GM21619 (cell line): ENCODE measurements around the gene RHOF.

ENCODE experiments used
- ATAC-seq: cut with Tn5 transposase; IDR thresholded peaks from one replicate; pipeline ENCODE4 v1.9.1; 2021; ENCODE audit not compliant: unreplicated experiment

Gene RHOF

GRCh38 chr12:121805171-121806008, 11.9 kb upstream of the RHOF start:
- ATAC-seq: no peak

- ATAC-seq: no peak
Observed at GRCh38 chr12:121804417-121805111, 11.1 kb upstream of the RHOF start.

DNA sequence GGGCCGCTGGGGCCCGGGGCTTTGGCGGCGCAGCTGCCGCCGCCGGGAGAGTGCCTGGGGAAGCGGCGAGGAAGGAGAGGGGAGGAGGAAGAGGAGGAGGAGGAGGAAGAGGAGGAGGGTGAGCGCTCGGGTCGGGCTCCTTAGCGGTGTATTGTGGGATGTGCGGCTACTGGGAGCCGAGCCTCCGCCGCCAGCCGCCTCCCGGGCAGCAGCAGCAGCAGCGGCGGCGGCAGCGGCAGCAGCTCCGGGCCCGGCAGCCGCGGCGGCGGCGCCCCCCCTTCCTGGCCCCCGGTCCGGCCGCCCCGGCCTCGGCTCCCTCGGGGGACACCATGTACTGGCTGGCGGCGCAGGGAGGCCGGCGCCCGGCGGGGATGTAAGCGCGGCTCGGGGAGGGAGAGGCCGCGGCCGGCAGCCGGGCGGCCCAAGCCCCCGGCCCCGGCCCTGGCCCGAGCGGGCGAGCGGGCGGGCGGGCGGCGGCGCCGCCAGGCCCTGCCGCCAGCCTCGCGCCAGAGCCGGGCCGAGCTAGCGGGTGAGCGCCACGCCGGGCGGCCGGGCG, 10.5 kb upstream of the RHOF start, which contains the start of gene SETD1B:
Gene SETD1B, plus strand, starts transcription at position 149 of the 556 bp plus-strand sequence. CDS start 729 bp downstream, outside the sequence.
- no peak for ATAC-seq

GRCh38 chr12:121802843-121803698, 9.6 kb upstream of the RHOF start:
- ATAC-seq: peak; percentile 39

DNA sequence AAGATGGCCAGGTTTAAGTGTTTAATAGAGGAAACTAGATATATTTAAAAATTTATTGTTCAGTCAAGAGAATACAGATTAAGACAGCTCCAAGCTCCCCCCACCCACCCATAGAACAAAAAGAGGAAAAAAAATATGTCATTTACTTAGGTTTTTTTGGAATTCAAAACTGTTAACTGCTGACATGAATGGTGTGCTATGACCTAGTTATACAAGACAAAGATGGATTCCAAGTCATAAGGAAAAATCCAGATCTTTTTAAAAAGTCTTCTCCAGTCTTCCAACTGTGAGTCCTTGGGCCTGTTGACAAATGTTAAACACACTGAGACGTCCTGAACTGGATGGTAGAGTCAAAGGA, 9.0 kb upstream of the RHOF start:
- no peak for ATAC-seq

DNA sequence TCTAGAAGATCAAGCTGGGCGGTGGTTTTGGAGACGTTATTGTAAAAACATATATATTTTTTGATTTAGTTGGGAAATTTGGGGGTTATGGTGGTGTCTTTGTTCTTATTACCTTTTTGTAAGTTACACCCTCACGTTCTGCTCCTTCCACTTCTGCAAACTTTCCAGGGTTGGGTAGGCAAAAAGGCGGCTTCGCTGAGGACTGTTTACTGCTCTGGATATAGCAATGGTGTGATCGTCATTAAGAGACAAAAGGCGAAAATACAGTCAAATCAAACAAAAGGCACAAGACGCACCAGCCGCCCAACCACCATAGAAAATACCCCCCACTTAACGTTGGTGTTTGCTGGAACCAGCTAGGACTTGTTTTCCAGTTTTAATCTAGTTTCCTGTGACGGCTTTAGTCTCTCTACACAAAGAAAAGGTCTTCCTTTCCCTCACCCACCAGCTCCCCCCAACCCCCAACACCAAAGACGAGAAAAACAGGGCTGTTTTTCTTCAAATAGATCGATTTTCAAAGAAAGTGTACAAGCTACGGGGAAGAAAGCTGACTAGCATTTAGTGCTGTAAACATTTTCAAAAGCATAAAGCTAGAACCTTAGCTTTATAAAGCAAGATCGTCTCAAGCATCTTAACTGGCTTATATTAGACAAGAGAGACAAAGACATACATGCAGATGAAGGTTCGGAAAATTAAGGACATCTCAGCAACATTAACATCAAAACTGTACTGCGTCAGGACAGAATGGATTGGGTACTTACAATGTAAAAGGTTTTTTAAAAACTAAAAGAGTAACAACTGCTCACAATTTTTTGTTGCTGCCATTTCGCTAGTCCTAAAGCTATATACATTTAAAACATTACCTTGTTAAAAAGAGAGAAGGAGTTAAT, 8.4 kb upstream of the RHOF start:
- ATAC-seq: no peak

DNA sequence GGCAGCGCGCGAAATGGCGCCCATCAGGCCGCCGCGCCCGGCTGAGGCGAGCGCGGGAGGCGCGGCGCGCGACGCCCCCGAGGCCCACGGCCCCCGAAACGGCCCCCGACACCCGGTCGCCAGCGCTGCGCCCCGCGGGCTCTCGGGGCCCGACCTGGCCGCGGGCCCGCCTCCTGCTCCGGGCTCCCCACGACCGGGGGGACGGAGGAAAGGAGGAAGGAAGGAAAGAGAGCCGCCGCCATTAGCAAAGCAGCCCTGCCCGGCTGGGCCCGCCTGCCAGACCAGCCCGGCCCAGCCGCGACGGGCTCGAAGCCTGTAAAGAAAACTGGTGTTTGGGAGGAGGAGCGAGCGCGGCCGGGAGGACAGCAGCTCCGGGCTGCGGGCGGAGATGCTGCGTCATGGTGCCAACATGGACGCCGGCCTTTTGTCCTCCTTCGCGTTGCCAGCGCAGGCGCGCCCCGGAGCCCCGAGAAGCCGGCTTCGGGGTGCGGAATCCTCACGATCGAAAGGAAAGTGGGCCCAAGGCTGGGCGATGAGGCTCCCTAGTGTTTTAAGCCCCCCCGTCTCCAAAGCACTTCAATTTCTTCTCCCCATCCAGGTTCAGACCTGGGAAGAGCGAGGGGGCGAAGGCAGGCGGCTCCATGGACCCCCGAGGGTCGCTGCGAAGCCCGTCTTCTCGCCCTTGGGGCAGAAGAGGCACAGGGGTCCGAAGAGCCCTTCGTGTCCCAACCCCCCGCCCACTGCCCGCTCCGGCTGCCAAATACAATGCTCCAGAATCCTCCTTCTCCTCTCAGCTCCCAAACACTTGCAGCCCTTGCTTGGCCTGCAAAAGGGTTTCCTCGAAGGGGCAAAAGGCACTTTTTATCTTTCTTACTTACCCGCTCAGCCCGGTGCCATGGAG, 7.5 kb upstream of the RHOF start:
- peak; percentile 1 for ATAC-seq

- peak; percentile 26 for ATAC-seq
Observed at GRCh38 chr12:121799842-121800693, 6.6 kb upstream of the RHOF start.

DNA sequence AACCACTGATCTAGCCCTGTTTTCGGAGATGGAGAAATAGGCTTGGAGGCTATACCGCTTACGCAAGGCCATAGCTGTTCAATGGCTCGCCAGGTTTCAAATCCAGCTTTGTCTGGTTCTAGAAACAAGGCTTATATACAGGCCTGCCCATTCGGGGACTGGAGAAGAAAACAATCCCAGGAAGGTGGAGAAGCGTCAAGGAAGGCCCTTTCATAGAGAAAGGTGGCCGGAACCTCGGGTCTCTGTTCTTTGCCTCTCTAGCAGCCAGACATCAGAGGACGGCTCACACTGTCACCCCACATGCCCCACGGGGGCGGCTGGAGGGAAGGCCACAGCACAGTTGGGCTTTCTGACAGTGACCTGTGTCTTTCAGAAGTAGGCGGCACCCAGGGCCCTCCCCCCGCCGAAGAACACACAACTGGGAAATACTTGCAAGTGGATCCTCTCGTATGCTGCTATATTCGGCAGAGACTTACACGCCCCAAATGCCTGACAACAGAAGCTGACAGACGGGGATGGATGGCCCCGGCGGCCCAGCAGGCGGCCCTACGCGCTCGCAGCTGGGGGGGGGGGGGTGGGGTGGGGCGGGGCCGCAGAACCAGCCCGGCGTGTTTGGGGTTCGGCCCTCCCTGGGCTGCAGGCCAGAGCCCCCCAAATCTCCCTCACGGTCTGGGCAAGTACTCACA, 5.8 kb upstream of the RHOF start:
- ATAC-seq: no peak

DNA sequence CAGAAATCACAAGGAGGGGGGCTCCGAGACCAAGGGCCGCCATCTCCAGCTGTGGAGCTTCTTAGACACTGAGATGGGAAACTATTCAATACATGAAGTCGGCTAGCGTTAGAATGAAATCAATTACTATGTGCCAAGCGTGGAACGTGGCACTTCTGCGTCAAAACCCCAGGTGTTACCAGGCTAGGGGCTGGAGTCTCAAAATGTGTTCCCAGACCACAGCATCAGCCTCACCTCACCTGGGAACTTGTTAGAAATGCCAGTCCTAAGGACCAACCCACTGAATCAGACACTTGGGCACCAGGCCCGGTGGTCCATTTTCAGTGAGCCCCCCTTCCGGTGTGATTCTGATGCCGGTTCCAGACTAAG, 5.3 kb upstream of the RHOF start:
- ATAC-seq: no peak

- ATAC-seq: no peak
Observed at GRCh38 chr12:121797937-121798786, 4.7 kb upstream of the RHOF start.

DNA sequence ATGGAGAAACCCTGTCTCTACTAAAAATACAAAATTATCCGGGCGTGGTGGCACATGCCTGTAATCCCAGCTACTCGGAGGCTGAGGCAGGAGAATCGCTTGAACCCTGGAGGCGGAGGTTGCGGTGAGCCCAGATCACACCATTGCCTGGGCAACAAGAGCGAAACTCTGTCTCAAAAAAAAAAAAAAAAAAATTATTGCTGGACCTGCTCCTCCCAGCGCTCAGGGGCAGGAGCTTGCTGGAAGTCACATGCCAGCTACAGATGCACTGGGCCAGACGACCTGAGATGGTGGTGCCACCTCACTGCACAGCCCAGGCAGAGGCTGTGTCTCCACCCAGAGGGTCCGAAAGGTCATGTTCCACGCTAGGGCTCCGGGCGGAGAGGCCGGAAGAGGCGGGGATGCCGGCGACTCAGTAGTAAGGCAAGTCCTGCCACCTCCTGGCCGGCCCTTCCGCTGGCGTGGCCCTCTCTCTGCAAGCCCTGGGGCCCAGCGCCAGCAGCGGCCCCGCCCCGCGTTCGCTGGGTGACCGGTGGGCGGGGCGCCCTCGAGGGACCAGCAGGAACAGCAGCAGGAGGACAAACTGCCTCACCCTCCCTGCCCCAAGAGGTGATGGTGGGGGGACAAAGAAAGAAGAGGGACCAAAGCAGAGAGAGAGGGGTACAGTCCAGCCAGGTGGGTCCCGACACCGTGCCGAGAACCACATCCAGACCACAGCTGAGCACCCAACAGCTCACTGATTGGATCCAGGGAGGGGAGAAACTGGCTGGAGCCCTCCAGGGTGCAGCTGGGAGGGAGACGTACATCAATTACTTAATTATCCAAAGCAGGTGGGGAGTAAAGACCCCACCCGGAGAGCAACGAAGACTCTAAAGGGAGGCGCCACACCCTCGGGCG, 3.6 kb upstream of the RHOF start:
- no peak for ATAC-seq

GRCh38 chr12:121795034-121795968, 1.8 kb upstream of the RHOF start:
- peak; percentile 17 for ATAC-seq

- ATAC-seq: no peak
Observed at GRCh38 chr12:121794534-121795033, 1.1 kb upstream of the RHOF start.
